ENCODE results near the gene GINM1.

GRCh38 chr6:149567945-149568585 is 1.9 kb downstream of the GINM1 start:
- TF ChIP-seq CTCF (IDR thresholded peaks at IDR 0.05) (no peak), POLR2AphosphoS5 (IDR thresholded peaks at IDR 0.05) (no peak)

Measured in stomach (tissue), 4 donors.